GM12873 (cell line): ENCODE results near the gene THSD7A.

Experiments used
- CTCF ChIP-seq: IDR thresholded peaks from 2 replicates; pipeline ENCODE4 v1.5.1; 2012; ENCODE audit warnings: low read depth, mild to moderate bottlenecking, moderate library complexity, low read length, control low read depth; ENCODE audit not compliant: insufficient read depth; ENCODE audit errors: missing control alignments

Gene THSD7A

DNA sequence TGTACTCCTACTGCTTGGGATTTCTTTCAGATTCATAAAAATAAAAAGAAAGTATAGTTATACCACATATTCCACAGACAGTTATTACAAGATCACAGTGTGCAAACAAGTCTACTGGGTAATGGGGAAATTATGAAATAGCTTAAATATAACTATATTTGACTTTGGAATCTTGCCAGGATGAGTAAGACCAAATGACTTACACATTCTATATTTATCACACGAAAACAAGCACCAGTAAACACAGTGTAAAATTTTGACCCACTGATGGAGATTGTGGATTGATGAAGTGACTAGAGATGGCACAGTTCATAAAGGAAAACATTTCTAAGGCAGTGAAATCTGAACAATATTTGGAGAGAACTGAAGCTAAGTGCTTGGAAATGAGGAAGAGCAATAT is 339.7 kb downstream of the THSD7A start:
- TF ChIP-seq CTCF: no peak

DNA sequence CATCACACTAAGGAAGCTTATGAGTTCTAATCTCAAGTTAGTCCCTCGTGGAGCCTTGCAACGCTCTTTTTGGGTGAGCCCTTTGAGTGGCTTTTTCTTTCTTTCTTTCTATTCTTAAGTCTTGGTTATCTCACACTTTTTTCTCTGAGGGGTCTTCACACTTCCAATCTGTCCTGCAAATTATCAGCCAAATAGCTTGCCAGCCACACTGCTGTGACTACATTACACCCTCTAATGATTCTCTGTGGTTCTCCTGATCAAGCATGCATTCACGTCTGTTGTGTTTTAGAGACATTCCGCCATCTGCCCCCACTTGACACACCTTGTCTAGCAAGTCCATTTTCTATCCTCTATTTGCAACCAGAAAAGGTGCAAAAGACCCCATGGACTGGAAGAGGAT is 340.2 kb downstream of the THSD7A start:
- no peak for TF ChIP-seq CTCF

DNA sequence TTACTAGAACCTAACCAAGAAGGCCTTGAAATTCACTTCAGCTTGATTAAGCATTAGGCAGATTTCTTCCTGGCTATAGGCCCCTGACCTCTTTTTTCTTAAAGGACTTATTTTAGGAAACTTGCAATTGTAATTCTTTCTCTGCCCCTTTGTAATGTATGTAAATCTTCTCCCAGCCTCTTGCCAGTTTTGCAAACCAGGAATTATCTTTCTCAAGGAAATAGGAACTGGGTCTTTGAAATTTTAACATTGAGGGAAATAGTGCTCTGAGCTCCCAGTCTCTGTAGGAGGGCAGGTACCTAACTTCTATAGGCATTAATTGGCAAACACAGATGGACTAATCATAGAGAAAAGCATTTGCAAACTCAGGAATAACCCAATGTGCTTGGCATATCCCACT is 342.7 kb downstream of the THSD7A start:
- no peak for TF ChIP-seq CTCF

DNA sequence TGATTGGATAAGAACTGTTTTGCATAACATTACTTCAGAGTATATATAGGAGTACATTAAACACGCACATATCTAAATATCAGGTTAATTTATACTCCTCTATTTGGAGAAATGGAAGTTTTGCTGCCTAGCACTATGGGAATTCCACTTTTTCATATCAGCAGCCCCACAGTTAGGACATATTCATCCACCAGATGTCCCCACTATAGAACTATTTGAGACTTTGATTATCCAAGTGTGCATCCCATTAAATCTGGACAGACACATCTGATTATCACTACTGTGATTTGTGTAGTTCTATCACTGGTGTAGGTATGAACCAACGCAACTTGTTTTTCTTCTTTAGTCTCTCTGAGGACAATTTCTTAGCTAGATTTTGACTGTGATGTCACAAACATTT is 345.7 kb downstream of the THSD7A start:
- TF ChIP-seq CTCF: no peak

GRCh38 chr7:11485636-11486035 is 346.4 kb downstream of the THSD7A start:
- TF ChIP-seq CTCF: no peak

DNA sequence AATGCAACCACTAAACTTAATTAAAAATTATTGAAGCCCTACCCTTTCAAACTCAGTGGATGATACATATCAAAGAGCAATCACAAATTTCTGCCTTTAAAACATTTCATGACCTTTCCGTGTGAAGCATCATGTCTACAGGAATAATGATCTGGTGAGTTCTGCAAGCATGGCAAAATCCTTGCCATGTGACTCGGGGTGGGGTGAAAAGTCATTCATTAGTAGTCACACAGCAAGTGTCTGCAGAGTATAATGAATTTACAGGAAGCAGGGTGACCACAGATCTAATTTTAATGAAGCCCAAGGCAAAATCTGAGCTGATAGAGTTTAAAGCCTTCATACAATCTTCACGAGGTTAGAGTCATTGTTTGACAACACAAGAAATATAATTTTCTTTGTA is 351.9 kb downstream of the THSD7A start:
- no peak for TF ChIP-seq CTCF

- no peak for TF ChIP-seq CTCF
Measured at GRCh38 chr7:11478882-11479281, 353.1 kb downstream of the THSD7A start.

- TF ChIP-seq CTCF: no peak
Measured at GRCh38 chr7:11478426-11478825, 353.6 kb downstream of the THSD7A start.
